SK-N-SH treated with all-trans-retinoic acid at 6 μM for 48 hours (cell line): ENCODE data around the gene FARP1.

Source experiments
- RARB ChIP-seq: fragments of 250-450 bp; sonication (Bioruptor Pico); IDR thresholded peaks from 2 replicates; pipeline ENCODE4 v1.8.0; 2021; ENCODE audit warnings: mild to moderate bottlenecking, moderate library complexity
- ZFP30 ChIP-seq: fragments of 450-650 bp; formaldehyde crosslinking; IDR thresholded peaks from 2 replicates; pipeline ENCODE4 v1.5.0; 2022; ENCODE audit warnings: mild to moderate bottlenecking, moderate library complexity

DNA sequence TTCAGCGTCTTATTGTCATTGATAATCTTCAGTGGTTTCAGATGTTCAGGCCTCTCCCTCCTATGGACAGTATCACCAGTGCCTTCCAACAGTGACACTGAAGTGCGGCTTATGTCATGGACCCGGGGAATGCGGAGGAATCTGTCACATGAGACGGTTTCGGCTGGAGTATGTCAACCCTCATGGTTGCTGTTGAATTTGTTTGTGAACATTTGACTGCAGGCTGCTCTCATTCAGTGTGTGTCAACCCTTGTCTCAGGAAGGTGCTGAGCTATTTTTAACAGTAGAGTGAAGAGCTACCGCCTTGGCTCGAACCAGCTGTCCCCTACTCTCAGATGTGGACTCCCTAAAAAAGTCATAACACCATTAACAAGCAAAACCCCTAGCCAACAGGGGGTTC is 173.0 kb downstream of the FARP1 start:
- TF ChIP-seq ZFP30 (CRISPR knock-in tag) (no peak), RARB (no peak)
